GM21526 (cell line): ENCODE measurements around the gene TGFB2.

Source experiments
- ATAC-seq: cut with Tn5 transposase; IDR thresholded peaks from one replicate; pipeline ENCODE4 v1.9.1; 2021; ENCODE audit warnings: moderate library complexity; ENCODE audit not compliant: unreplicated experiment, low FRiP score

The TGFB2 gene

DNA sequence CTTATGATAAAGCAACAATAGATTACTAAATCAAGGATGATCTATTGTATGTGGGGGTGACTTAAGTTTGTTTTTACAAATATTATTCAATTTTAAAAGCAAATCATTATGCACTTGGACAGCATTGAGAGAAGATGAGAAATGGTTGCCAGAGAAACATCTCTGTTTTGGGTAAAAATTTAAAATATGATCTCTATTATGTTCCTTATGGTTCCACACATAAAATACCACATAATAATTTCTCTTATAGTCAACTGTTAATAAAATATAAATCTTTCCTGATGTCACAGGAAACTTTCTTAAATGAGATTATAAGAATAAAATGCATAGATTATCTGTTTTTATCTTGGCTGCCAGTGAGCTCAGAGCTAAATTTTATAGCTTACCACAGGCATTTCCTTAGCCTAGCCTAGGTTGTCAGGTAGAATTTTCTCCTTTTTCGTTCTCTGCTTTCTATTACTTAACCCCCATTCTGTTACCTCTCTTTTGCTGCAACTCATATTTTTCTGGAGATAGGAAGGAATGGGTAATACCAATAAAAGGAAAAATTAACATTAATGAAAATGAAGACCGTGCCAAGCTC is 109.7 kb downstream of the TGFB2 start:
- ATAC-seq = no peak

DNA sequence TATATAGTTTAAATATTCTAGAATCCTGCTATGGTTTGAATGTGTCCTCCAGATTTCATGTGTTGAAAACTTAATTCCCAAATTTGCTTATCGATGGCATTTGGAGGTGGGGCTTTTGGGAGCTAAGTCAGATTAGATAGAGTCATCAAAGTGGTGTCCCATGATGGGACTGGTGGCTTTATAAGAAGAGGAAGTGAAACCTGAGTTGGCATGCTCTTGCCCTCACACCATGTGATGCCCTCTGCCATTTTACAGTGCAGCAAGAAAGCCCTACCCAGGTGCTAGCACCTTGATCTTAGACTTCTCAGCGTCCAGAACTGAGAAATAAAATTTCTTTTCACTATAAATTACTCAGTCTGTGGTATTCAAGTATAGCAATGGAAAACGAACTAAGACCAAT is 111.3 kb downstream of the TGFB2 start:
- no peak for ATAC-seq

DNA sequence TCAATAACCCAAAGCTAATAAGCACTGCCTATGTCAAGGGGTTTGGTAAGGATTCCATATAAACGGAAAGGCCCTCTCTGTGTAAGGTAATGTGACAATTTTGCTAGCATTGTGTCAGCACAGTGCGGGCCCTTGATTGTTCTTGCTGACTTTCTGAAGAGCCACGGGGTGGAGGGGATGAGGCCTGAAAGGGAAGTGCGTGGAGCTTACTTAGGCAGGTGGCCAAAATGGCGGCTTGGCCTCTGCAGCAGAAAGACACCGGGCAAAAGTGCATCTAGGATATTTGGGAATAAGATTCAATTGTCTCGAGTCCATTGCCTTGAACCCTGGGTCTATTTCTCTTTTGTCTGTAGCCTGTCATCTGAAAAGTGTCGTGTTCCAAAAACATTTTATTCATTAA is 114.3 kb downstream of the TGFB2 start:
- ATAC-seq = no peak

DNA sequence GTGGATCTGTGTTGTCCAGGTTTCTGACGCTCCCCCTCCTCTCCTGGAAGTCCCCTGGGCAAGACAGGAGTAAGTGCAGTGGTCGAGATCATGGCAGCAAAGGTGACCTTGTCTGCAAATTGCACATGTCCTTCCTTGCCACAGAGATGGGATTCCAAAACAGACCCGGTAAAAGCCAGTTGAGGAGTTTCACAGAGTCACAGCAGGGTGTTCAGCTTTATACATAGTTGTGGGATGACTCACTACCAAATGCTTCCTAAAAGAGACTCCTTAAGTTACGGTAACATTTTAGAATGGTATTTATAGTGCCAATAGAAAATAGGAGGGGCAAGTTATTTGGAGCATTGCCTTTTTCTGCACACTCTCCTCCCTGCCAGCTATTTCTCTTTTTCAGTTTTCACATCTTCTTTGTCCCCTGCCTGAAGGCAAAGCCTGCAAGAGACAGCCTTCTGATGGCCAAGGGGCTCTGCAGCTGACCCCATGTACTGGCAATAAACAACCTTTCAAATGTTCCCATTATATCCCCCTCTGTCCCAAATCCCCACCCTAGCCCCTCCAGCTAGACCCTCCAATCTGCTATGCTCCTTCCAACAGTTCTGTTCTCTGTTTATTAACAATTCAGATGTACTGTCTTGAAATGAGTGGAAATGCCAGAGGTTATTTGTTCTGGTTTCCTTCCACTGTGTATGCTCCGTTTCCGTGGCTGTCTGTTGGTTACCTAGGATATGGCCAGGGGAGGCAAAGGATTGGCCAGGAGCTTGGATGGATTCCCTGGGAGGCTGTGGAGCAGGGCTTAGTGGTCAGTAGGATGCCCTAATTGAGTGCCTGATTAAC is 115.0 kb downstream of the TGFB2 start:
- ATAC-seq = peak; percentile 69

DNA sequence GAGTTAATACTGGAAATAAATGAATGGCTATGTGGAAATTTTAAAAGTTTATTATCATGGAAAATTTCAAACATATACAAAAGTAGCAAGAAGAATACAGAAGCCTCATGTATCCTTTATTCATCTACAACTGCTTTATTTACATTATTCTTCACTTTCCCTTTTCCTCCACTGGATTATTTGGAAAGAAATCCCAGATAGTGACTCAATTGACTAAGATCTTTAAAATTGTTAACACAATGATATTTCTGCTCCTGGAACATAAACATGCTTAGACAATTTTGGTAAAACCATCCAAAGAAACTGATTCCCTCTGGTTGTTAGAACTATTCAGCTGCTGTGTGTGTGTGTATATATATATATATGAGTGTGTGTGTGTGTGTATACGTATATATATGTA is 116.2 kb downstream of the TGFB2 start:
- no peak for ATAC-seq

DNA sequence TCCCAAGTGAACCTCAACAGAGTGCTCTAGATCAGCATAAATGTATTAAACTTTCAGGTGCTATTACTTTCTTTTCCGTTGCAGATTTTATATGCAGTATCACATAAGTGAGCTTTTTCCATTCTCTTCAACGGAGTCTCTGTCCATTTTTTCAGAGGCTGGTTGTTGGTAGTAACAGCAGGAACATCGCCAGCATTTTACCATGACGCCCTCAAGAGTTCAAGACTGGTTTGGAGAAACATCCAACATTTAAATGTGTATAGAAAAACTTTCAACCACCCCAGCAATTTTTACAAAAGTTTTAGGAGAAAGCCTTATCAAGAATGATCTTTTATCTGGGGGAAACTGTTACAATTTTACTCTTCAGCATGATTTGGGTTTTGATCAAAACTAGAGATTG is 117.0 kb downstream of the TGFB2 start:
- no peak for ATAC-seq

DNA sequence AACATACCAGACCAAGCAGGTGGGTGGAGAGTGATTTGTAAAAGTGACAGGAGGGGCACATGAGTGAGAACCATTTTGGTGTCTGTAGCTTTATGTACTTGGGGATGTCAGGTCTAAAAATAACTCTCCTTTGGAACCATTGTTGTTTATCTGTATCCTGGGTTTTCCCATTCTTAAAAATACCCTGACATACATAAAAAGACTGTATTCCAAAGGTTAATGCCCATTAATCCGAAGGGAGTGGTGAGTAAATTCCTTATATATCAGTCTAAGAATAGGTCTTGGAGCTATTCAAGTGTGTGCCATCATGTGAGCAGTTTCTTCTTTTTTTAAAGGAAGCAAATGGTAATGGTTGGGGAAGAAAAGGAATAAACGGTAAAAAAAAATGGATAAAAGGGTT is 117.5 kb downstream of the TGFB2 start:
- ATAC-seq = no peak

DNA sequence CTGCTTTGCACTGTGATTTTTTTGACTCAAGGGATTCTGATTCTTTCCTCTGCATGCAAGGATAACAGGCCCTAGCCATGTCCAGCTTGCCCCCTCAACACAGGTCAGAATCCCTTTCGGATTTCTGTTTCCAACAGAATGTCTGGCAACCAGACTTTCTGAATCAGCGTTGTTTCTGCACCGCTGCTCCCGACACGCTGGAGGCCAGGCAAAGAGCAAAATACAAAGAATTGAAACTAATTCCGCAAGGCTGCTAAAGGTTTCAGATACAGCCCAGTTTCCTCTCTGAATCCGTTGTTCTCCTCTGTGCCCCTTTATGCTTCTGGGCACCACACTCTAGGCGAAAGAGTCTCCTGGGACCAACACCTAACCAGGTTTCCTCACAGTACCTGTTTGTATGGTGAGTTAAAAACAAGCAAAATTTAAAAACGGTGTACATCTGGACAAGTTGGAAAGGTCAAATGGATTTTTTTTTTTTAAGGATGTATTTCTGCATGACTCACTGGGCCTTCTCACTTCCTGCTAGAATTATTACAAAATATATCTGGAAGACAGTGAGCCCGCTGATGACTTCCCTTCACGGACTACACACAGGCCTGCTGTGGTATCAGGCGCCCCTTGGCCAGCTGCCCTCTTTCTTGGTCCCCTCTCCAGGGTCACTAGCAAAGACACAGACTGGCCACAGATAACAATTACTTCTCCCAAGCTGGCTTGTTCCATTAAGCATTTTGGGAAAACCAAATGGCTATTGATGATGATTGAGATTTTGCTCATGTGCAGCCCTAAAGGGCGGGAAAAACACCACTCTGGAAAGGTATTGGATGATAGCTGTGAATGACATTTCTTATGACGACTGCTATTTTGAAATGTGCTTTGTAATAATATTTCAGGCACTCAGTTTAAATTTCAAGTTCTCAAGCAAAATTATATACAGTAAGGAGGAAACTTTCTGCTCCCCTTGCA is 118.3 kb downstream of the TGFB2 start:
- ATAC-seq = no peak

DNA sequence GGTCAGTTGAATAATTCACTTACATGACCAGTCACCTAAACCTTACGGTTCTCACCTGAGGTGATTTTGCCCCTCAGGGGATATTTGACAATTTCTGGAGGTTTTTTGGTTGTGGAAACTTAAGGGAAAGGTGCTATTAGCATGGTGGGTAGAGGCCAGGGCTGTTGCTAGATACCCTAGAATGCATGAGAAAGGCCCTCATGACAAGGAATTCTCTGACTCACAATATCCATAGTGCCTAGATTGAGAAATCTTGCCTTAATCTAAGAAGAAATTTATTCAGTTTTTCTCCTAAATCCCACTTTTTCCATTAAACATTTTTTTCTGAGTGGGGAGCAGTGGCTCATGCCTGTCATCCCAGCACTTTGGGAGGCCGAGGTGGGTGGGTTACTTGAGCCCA is 119.7 kb downstream of the TGFB2 start:
- no peak for ATAC-seq

DNA sequence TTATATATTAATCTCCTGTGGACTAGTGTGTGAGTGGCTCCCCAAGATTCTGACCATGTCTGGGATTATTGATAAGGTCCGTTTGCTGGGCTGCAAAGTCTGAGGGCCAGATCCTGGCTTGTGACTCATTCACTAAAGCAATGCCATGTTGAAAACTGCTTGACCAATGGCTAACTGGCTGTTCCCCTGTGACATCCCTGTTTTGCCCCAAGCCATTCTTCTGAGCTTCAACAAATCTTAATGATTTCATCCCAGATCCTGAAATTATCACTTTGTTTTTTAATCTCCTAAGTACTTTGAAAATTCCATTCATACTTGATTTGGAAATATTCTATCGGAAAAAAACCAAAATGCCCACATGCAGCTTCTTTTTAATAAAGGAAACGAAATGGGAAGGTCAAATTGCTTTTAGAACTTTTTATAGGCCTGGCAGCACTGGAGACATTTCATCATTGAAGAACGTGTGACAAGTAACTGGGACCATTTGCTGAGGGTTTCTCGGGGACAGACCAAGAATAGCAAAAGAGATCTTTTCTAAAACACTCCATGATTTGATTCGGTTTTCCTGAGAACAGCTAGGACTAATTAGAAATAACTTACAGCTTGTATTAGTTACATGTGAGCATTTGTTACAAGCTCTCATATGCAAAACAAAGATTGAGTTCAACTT is 121.3 kb downstream of the TGFB2 start:
- no peak for ATAC-seq

DNA sequence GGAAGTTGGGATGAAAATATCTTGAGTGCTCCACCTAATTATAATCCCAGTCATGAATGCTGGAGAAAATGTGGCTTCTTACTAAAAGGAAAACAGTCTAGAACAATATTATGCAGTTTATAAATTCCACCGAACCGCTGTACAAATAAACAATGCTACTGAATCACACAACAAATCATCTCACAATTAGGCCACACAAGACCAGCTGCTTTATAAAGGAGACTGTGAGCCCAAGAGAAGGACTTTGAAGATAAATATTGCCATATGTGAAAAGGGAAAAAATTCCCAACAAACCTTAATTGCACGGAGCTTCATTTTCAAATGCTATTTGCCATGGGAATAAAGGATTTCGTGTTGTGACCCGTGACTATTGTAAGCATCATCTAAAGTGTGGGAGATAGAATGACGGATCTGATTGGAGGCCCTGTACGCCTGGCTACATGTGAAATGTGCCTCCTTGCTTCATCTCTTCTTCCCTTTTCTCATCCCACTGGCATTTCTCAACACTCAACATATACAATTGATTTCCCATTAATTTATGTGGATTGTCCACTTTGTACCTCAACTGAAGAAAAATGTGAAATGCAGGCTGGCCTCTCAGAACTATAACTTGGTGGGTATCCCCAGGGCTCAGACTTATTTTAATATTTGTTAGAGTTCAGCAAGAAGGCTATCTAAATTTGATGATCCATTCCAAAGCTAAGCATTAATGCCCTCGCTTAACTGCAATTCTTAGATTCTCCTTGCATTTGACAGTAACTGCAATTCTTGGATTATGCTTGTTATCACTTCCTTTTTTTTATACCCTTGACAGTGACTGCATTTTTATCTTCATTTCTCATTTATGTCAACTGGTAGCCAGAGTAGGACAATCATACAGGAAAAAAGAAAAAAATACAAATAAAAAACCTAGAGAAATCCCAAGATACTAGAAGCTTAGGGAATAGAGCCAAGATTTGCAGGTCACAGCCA is 122.3 kb downstream of the TGFB2 start:
- ATAC-seq = no peak

DNA sequence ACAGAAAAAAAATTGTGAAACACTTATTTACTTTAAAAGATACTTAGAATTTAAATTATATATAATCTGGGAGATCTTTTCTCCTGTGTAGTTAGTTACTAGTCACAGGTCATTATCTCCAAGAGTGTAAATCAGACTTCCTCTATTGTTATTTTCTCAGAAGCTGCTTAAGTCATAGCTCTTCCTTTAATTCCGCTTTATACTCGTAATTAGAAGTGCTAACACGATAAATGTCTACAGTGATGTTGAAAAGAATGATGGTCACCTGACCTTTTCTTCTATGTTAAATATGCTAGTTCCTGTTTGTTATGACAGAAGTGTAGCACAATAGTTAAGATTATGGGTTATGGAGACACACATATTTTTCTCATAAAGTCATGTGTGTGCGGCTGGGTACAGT is 123.6 kb downstream of the TGFB2 start:
- no peak for ATAC-seq

DNA sequence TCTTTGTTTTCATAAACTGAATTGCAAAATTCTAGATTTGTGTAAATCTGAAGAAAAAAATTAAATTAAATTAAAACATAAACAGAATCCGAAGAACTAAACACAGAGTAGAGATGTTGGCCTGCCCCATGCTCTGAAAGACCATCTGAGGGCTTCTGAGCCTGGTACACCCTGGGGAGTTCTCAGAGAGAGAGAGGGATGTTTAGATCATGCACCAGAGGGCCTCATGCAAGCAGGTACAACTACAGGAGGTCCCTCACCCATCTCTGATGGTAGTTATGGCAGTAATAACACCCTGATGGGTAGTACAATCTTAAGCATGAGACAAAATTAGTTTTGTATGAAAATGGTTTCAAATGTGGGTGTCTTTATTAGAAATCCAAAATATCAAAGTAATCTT is 127.7 kb downstream of the TGFB2 start:
- ATAC-seq = no peak

DNA sequence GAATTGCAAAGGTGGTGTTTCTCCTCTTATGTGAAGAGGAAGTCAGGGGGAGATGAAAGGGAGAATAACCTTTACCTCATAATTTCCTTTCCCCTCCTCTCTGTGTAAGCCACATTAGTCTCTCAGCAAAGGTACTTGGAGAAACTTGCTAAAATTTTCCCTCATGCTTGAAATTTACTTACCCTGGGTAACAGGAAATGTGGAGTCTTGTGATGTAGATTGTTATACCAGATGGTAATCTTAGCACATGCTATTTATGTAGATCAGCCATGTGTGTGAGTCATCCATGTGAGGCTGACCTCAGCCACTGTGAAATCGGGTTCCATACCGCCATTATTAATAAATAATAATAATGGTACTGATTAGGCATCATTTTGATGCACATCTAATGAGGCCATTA is 128.4 kb downstream of the TGFB2 start:
- ATAC-seq = no peak

DNA sequence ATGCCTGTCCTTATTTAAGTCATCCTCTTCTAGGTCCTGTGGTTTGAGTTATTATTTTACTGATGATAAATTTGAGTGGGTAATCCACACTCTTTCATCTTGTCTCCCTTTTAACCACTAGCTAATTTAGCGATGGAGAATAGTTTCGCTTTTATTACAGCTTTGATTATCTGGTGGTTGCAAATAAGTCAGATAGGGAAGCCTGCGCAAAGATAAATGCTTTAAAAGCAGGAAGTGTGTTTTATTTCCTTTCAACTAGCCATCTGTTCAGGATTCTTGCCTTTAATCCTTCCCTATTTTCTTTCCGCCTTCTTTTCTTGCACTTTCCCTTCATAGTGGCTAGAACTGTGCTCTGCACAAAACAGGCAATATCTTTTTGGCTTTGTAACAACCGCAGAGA is 129.0 kb downstream of the TGFB2 start:
- ATAC-seq = no peak

DNA sequence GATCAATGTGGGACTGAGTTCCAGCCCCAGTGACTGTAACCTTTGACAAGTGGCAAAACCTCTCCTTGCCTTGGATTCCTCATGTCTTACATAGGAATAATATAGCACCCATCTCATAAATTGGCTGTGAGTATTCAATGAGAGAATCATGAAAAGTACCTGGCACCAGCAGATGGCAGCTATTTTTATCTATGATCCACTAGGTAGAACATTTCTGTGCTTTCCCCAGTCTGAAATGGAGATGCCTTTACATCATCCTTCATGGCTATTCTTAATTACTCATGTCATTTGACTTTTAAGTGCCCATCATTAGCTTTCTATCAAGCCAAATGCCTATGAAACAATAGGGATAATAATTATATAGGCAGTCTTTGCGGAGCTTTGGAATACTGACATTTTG is 130.1 kb downstream of the TGFB2 start:
- ATAC-seq = no peak

DNA sequence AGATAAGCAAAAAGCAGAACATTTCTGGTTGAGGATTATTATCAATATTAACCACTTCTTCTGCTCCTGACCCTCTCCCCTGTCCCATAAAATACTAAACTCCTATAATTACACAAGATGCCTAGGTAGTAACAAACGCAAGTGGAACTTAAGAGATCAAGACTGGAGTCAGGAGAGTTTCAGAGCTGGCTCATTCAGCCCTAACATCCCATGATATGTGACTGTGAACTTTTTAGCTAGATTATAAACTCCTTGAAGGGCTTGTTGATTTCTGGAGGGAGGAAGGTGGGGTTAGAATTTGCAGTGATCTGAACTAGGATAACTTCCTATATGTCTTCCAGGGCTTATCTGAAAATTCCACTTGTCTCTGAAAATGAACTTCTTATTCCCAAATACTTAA is 130.6 kb downstream of the TGFB2 start:
- ATAC-seq = no peak

DNA sequence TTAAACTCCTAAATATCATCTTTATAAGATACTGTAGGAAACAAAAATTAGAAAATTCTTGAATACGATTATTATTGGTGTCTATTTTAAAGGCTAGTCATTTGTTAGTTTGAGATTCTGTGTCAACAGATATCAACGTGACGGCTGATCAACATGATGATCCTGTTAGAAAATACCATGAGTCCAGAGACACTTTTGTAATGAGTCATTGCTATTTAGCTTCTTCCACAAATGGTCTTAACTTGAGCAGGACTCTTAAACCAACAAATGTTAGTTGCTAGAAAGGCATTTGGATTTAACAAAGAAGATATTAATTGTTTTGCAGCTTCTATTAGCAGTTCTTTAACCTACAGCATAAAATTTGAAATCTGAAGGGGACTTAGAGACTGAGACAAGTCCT is 131.2 kb downstream of the TGFB2 start:
- ATAC-seq = no peak

DNA sequence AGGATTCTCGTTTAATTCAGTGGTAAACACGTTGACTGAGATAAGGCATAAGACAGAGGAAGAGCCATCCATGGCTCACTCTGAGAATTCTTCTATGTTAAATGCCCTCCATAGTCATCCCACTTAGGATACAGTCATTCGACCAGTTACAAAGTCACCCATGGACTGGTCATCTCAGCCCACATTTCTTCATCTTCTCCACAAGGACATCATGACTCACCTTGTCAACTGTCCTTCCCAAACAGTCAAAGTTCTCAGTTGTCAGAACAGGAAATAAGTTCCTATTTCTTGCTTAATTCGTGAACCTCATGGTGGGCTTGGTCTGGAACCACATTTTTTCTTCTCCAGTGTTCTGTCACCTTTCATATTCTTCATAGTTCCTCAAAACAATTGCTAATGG is 133.2 kb downstream of the TGFB2 start:
- ATAC-seq = no peak
